GM10847 (cell line): Measurements from ENCODE around the gene SLC24A1.

Experiments used
- POLR2A ChIP-seq: IDR thresholded peaks from 2 replicates; pipeline ENCODE4 v1.6.1; 2011; ENCODE audit not compliant: insufficient read length; ENCODE audit errors: extremely low read depth

SLC24A1 gene

DNA sequence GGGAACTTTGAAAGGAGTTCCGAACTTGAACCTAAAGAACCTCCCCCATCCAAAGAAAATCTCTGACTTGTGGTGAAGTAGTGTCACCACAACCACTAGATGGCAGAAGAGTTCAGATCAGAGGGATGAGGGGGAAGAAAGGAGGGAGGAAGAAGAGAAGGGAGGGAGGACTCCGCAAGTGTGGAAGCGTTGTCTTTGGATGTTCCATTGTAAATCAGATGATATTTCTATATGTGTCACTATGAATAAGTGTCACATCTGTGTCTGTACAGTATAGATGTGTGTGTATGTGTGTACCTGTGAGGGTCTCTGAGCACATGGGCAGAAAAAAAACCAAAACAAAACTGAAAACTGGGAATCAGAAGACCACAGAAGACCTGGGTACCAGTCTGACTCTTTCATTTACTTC is 16.9 kb downstream of the SLC24A1 start:
- TF ChIP-seq POLR2A, result no peak

DNA sequence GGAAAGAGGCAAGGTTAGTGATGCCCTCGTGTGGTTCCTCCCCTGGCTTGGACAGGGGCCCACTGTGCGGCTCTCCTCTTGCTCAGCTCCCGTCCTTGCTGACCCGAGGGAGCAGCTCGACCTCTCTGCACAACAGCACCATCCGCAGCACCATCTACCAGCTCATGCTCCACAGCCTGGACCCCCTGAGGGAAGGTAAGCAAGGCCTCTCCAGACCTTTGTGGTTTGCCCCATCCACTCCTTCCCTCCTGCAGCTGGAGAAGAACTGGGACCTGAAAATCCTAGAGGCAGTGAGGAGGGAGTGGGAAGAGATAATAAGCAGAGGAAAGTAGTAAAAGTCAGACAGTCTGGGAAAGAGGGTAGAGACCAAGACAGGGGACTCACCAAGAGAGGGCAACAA is 17.8 kb downstream of the SLC24A1 start:
- TF ChIP-seq POLR2A, result no peak

GRCh38 chr15:65641768-65642475 is 20.2 kb downstream of the SLC24A1 start:
- TF ChIP-seq POLR2A, result no peak

DNA sequence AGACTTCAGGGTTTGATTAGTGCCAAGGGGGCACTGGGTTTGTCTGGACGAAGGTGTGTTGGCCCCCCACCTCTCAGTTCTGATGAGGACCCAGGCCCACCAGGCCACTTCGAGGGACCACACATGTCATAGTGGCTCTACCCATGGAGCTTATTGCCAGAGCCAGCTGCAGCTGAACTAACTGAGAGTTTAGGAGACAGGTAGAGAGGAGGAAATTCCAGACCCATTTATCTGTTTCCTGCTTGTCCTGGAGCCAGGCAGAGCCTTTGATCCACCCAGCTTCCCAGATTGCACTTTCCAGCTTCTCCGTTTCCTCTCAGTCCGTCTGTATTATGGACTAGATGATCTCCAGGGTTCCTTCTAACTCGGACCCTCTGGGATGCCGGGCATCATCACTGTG is 20.9 kb downstream of the SLC24A1 start:
- no peak for TF ChIP-seq POLR2A

DNA sequence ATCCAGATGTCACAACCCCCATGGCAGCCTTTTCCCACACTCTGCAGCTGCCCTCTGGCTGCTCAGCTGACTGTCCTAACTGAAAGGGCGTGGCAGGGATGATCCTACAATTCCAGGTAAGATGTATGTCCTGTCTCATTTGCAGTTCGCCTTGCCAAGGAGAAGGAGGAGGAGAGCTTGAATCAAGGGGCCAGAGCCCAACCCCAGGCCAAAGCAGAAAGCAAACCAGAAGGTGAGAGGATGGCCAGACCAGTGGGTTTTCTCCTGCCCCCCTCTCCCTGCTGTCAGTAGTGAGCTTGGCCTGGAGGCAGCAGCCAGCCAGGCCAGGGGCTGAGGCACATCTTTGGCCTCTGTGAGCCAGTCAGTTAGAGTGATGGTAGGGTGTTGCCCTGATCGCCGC is 22.5 kb downstream of the SLC24A1 start:
- no peak for TF ChIP-seq POLR2A

- no peak for TF ChIP-seq POLR2A
Measured at GRCh38 chr15:65645392-65645791, 23.7 kb downstream of the SLC24A1 start.

- TF ChIP-seq POLR2A, result no peak
Measured at GRCh38 chr15:65646486-65646885, 24.7 kb downstream of the SLC24A1 start.

DNA sequence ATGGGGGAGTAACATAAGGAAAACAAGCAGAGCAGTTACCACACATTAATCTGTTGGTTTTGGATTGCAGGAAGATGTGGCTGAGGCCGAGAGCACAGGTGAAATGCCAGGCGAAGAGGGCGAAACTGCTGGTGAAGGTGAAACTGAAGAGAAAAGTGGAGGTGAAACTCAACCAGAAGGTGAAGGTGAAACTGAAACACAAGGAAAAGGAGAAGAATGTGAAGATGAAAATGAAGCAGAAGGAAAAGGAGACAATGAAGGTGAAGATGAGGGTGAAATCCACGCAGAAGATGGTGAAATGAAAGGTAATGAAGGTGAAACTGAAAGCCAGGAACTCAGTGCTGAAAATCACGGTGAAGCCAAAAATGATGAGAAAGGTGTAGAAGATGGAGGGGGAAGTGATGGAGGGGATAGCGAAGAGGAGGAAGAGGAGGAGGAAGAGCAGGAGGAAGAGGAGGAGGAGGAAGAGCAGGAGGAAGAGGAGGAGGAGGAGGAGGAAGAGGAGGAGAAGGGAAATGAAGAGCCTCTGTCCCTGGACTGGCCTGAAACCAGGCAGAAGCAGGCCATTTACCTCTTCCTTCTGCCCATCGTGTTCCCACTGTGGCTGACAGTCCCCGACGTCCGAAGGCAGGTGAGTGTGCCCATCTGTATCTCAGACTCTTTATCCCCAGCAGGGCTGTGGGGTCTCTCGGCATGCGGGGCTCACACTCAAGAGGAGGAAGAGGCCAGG is 28.7 kb downstream of the SLC24A1 start:
- no peak for TF ChIP-seq POLR2A

DNA sequence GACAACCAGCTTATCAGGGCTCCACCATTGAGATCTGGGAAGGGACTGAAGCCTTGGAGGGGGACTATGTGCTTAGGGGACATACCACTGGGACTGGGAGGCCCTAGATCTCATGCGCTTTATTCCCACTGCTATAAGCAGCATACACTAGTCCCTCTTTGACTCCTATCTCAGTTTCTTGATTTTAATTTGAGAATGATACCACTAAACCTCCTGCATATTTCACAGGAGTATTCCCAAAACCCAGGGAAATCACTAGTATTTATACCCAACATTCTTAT is 29.2 kb downstream of the SLC24A1 start:
- TF ChIP-seq POLR2A, result no peak

DNA sequence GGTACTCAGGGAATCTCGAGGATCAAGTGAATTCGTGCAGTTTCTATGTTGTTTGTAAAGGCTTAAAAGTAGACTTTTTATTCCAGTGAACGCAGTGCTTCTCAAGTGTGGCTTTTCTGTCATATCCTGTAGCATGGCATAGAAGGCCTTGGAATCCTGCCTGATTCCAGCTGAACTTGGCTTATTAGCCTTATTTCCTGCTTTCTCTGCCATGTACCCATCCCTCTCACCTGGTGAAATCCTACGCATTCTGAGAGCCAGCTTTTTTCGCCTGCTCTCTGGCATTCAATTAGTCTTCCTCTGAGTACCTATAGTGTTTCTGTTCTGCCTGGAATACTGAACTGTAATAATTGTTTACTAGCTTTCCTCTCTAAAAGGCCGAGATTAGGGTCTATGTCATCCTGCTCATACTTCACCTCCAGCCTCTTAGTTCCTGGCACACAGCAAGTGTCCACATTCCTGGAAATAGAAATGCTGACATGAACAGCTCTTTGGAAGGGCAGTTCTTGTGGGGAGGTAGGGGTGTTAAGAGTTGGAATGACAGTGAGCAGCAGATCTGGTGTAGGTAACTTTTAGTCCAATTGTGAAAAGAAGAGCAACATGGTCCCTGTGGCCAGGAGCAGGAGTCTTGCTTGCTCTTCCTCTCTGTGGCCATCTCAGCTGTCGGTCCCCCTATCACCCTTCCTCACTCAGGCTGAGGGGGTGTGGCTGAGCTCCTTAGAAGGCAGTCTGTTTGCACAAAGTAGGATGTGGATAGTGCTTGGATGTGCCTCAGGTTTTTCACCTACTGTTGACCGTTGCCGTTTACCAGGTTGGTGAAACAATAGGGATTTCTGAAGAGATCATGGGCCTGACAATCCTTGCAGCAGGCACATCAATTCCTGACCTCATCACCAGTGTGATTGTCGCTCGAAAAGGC is 30.4 kb downstream of the SLC24A1 start:
- TF ChIP-seq POLR2A, result no peak

GRCh38 chr15:65653341-65653740 is 31.6 kb downstream of the SLC24A1 start:
- TF ChIP-seq POLR2A, result no peak

DNA sequence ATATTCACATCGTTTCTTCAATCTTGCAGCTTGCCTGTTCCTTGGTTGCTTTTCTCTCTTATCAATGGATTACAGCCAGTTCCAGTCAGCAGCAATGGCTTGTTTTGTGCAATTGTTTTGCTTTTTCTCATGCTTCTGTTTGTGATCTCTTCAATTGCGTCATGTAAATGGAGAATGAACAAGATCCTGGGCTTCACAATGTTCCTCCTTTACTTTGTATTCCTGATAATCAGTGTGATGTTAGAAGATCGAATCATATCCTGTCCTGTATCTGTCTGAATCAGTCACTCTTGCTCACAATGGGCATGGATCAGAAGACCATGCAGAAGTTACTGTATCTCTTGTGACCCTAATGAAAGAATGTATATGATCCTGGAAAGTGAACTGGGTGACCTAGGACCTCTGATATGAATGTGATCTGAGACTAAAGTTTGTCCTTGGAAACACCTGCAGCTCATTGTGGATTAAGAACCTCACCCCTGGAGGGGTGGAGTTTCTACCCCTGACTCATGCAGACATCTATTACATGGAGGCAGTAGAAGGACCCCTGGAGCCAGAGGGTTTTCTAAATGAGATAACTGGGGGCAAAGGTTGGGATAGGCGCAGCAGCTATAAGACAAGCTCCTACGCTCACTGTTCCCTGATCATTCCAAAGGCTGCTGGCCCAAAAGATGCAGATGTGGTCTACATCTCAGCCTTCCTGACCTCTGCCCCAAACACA is 32.2 kb downstream of the SLC24A1 start:
- TF ChIP-seq POLR2A, result no peak

- no peak for TF ChIP-seq POLR2A
Measured at GRCh38 chr15:65655026-65655425, 33.3 kb downstream of the SLC24A1 start.

GRCh38 chr15:65655457-65655856 is 33.7 kb downstream of the SLC24A1 start:
- no peak for TF ChIP-seq POLR2A

- TF ChIP-seq POLR2A, result no peak
Measured at GRCh38 chr15:65659502-65660052, 37.8 kb downstream of the SLC24A1 start.
